GM18520 (cell line): ENCODE results near the gene MAP3K10.
"Not testable (repeated sequence)": the region's sequence is repeated elsewhere in the genome, so short reads cannot be mapped to it uniquely, and the experiment has no call there.

Experiments
- ATAC-seq: cut with Tn5 transposase; IDR thresholded peaks from one replicate; pipeline ENCODE4 v1.9.1; 2021; ENCODE audit not compliant: unreplicated experiment

MAP3K10 gene

DNA sequence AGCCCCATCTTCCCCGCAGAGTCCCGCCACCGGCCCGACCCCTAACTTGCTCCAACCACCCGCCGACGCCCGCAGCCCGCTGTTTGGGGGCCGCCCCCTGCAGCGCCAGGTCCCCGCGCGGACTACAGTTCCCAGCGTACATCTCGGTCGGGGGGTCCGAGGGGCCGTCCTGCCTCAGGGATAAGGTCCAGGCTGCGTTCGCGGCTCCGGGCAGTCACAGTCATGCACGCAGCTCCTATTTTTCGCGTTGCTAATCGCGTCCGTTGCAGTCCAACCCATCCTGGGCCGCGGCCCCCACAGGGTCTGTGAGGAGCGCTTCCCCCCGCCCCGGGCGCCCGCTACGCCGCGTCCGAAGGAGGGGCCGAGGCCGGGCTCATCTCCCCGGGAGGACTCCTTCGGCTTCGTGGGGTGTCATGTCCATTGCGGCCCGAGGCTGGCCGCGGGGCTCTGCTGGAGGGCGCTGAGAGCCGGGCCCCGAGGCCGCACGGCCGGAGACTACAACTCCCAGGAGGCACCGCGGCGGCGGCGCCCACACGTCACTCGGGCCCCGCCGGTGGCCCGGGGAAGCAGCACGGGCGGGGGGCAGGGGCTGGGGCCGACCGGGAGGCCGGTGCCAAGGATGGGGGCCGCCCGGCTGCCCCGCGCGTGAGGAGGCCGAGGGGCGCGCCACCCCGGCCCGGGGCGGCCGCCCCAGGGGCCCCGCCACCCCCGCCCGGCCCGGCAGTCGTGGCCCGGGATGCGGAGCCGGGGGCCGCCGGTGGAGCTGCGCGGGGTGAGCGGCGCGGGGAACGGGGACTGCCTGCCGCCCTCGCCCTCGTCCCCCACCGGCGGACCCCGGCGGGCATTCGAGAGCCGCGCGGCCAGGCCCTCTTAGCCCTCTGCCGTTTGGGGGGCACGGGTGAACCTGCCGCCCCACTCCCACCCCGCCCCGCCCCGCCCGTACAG lies at the start of gene MAP3K10:
Gene MAP3K10 (plus strand): TSS at position 536 of the 945 bp plus-strand sequence. CDS start 606 bp downstream, outside the sequence.
- peak; percentile 62 for ATAC-seq

DNA sequence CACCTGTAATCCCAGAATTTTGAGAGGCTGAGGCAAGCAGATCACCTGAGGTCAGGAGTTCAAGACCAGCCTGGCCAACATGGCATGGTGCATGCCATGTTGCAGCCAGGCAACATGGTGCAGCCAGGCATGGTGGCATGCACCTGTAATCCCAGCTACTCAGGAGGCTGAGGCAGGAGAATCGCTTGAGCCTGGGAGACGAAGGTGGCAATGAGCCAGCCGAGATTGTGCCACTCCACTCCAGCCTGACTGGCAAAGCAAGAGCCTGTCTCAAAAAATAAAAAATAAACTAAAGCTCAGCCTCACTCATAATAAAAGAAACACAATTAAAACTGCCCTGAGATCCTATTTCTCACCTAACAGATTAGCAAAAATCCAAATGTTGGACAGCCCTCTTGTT lies 49.7 kb upstream of the MAP3K10 start:
- no peak for ATAC-seq

DNA sequence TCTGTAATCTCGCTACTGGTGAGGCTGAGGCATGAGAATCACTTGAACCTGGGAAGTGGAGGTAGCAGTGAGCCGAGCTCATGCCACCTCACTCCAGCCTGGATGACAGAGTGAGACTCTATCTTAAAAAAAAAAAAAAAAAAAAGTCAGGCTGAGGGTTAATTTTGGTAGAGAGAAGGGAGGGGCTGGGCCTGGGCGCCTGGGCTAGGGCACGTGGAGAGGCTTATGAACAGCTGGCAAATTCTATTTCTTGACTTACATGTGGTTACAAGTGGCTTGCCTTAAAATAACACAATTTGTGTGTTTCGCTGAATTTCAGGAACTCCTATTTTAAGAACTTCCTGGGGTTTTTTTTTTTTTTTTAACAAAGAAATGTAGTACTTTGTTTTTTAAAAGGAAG lies 47.6 kb upstream of the MAP3K10 start:
- peak; percentile 61 for ATAC-seq

DNA sequence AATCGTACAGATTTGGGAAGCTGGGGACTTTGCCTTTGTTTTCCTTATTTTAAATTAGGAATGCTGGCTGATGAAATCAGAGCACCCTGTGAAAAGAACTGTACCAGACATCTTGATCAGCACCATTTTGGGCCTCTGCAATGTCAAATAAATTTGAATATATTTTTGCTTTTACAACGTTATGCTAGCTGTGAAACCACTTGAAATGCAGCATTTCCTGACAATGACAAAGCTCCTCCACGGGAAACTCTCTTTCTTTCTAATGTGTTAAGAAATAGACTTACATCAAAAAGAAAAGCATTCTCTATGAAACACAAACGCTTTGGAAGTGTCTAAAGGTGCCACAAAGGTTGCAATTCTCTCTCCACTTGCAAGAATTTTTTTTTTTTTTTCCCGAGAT lies 47.1 kb upstream of the MAP3K10 start:
- no peak for ATAC-seq

DNA sequence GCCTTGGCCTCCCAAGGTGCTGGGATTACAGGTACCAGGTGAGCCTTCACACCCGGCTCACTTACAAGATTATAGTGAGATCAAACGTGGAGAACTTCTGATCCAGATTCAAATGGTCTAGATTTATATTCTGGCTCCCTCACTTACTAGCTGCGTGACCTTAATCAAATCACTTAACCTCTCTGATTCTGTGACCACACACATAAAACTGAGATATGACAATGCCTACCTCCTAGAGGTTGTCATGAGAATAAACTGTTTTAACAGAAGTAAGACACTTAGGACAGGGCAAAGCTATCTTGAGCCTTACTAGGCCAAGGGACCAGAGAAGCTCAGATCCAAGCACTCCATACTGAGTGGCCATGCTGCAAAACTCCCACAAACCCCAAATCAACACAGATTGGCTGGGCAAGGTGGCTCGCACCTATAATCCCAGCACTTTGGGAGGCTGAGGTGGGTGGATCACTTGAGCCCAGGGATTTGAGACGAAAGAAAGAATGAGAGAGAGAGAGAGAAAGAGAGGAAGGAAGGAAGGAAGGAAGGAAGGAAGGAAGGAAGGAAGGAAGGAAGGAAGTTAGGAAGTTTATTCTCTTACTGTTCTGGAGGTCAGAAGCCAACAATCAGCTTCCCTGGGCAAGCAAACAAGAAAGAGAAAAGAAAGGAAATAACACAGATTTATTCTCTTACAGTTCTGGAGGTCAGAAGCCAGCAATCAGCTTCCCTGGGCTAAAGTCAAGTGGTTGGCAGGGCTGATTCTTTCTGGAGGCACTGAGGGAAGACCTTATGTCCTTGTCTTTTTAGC lies 46.1 kb upstream of the MAP3K10 start:
- no peak for ATAC-seq

DNA sequence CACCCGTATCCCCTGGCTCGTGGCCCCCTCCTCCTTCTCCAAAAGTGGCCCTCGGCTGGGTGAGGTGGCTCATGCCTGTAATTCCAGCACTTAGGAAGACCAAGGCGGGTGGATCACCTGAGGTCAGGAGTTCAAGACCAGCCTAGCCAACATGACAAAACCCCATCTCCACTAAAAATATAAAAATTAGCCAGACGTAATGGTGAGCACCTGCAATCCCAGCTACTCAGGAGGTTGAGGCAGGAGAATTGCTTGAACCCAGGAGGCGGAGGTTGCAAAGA lies 45.5 kb upstream of the MAP3K10 start:
- ATAC-seq: not testable (repeated sequence)

DNA sequence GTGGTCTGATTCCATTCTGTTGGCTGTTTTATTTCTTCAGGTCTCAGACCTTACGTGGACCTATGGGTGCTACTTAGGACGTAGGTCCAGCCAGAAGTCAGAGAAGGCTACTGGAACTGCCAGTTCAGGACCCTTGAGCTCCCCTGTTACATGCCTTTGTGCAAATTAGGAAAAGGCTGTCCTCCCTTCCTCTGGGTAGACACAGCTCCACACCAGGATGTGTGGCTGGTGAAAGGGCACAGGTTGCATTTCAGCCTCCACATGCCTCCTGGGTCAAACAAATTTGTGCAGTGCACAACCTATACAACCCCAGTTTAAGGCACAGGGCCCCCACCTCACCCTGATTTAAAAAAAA lies 43.9 kb upstream of the MAP3K10 start:
- no peak for ATAC-seq

DNA sequence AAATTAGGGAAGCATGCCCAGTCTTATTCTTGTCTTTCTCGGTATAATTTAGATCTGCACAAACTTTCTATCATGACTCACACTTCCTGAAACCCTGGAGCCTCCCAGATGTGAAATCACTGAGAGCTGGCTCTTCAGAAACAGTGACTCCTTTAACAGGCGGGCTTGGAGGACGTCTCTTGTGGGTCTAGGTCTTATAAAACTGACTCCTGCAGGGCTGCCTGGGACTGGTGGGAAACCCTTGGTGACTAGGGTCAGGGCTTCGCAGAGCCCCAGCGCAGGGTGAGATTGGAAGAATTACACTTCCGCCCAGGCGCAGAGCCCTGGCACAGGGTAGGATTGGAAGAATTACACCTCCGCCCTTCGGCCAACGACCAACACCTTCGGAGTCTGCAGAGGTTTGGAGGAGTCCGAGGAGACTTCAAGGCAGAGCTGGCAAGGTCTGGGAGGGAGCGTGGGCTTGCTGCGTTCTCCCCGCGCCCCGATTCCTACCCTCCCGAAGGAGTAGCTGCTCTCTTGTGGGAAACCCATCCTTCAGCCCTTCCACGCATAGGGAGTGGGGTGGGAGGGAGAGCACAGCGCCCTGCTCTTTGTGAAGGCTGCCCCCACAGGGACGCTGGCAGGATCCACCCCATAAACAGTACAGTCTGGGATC lies 43.4 kb upstream of the MAP3K10 start:
- no peak for ATAC-seq

DNA sequence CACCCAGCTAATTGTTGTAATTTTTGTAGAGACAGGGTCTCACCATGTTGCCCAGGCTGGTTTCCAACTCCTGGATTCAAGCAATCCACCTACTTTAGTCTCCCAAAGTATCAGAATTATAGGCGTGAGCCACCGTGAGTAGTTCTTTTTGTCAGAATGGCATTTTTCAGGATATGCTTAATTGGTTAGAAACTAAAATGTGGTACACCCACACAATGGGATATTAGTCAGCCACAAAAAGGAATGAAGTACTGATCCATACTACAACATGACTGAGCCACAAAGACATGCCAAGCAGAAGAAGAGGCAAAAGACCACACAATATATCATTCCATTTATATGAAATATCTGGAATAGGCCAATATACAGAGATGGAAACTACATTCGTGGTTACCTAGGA lies 41.7 kb upstream of the MAP3K10 start:
- no peak for ATAC-seq

DNA sequence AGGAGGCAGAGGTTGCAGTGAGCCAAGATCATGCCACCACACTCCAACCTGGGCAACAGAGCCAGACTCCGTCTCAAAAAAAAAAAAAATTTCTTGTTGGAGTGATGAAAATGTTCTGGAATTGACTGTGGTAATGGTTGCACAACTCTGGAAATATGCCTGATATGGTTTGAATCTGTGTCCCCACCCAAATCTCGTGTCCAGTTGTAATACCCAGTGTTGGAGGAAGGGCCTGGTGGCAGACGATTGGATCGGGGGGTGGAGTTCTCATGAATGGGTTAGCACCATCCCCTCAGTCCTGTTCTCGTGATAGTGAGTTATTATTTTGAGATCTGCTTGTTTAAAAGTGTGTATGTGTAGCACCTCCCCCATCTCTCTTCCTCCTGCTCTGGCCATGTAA lies 41.1 kb upstream of the MAP3K10 start:
- ATAC-seq: no peak

DNA sequence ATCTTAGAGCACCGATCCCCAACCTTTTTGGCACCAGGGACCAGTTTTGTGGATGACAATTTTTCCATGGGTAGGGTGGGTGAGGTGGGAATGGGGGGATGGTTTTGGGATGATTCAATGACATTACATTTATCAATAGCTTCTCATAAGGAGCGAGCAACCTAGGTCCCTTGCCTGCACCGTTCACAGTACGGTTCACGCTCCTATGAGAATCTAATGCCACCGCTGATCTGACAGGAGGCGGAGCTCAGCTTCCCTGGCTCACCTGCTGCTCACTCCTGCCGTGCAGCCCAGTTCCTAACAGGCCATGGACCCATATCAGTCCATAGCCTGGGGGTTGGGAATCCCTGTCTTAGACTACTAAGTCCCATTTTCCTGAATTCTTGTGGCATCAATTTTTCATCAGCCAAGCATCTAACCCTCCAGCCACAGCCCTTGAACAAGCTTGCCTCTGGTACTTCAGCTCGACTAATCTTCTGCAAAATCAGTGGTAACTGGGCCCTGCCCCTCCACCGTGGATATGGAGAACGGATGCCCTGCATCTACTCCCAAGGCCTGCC lies 37.0 kb upstream of the MAP3K10 start:
- no peak for ATAC-seq

DNA sequence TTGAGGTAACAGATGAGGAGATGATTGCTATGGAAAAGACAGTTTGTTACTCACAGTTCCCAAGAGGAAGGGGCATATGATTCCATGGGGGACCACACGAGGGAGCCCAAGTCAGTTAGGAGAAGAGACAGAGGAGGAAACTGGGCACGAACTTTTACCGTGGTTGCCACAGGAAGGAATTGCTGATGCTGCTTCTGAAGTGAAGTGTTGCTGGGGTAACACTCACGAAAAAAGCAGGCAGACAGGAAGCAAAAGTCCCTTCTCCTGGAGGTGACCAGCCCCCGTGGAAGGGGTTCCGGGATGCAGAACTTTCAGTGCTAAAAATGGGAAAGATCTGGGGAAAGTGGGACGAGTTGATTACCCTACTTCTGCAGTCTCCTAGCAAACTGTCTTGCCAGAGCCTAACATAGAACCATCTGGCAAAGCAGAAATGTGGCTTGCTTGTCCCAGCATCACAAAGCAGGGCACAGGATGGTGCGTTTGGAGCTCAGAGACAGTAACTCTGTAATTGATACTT lies 35.4 kb upstream of the MAP3K10 start:
- no peak for ATAC-seq

DNA sequence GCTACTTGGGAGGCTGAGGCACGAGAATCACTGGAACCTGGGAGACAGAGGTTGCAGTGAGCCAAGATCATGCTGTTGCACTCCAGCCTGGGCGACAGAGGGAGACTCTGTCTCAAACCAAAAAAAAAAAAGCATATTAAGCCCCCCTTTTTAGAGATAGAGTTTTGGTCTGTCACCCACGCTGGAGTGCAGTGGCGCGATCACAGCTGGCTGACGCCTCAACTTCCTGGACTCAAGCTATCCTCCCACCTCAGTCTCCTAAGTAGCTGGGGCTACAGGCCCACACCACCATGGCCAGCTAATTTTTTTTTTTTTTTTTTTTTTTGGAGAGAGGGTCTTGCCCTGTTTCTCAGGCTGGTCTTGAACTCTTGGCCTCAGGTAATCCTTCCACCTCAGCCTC lies 34.2 kb upstream of the MAP3K10 start:
- ATAC-seq: no peak

DNA sequence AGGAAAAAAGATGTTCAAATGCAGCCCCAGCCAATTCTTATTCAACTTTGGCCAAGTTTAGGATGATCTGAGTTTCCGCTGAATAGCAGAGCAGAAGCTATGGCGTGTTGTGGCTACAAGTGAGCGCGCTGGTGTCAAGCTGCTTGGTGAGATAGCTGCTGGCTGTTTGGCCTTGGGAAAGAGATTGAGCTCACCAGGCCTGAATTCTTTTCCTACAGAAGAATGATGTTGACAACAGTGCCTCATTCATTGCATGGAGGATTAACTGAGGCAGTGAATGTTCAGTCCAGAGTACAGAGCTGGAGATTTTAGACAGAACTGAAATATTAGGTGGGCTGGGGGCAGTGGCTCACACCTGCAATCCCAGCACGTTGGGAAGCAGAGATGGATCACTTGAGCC lies 31.5 kb upstream of the MAP3K10 start:
- ATAC-seq: no peak

DNA sequence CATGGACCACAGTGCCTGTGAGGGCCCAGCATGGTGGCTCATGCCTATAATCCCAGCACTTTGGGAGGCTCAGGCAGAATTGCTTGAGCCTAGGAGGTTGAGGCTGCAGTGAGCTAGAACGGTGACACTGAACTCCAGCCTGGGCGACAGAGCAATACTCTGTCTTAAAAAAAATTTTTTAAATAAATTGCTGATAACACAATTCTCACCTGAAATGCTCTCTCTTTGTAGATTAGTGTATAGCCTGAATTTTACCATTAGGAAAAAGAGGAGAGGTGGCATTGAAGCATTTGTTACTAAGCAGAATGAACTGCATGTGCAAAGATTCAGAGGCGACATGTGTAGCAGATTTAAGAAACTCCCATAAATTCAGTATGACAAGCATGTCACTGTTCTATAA lies 29.1 kb upstream of the MAP3K10 start:
- no peak for ATAC-seq

DNA sequence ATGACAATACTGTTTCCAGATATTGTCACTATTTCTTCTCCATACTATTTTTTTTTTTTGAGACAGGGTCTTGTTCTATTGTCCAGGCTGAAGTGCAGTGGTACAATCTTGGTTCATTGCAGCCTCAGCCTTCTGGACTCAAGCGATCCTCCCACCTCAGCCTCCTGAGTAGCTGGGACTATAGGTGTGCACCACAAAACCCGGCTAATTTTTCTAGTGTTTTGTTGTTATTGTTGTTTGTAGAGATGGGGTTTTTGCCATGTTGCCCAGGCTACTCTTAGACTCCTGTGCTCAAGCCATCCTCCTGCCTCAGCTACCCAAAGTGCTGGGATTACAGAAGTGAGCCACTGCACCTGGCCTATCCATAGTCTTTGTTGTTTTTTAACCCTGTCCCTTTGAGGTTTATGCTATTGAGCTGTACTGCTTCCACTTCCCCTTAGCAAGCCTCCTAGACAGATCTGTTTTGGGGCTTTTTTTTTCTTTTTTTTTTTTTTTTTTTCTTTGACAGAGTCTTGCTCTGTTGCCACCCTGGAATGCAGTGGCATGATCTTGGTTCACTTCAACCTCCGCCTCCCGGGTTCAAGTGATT lies 27.6 kb upstream of the MAP3K10 start:
- no peak for ATAC-seq

DNA sequence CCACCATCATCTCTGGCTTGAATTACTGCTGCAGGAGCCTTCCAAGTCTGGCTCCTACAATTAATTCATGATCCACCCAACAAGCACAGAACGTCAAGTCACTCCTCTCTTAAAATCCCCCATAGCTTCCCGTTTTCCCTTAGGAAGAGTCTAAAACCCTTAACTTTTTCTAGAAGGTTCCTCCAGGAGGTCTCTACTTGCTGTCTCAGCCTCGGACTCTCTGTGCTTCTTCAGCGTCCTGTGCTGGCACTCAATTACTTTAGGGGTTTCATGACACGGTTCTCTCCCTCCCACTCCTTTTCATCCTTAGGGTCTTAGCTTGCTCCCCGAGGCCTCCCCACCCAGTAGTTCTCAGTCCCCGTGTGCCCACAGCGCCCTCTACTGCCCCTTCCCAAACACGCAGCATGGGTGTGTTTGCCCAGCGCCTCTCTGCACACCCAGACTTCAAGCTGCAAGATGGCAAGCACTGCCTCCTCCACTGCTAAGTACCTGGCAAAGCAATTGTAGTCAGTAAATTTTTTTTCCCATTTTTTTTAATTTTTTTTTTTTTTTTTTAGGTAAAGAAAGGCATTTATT lies 25.8 kb upstream of the MAP3K10 start:
- ATAC-seq: no peak

DNA sequence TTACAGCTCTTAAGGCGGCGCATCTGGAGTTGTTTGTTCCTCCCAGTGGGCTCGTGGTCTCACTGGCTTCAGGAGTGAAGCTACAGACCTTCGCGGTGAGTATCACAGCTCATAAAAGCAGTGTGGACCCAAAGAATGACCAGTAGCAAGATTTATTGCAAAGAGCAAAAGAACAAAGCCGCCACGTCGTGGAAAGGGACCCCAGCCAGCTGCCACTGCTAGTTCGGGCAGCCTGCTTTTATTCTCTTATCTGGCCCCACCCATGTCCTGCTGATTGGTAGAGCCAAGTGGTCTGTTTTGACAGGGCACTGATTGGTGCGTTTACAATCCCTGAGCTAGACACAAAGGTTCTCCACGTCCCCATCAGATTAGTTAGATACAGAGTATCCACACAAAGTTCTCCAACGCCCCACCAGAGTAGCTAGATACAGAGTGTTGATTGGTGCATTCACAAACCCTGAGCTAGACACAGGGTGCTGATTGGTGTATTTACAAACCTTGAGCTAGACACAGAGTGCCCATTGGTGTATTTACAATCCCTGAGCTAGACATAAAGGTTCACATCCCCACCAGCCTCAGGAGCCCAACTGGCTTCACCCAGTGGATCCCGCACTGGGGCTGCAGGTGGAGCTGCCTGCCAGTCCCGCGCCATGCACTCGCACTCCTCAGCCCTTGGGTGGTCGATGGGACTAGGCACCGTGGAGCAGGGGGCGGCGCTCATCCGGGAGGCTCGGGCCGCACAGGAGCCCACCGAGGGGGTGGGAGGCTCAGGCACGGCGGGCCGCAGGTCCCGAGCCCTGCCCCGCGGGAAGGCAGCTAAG lies 21.5 kb upstream of the MAP3K10 start:
- not testable (repeated sequence) for ATAC-seq

DNA sequence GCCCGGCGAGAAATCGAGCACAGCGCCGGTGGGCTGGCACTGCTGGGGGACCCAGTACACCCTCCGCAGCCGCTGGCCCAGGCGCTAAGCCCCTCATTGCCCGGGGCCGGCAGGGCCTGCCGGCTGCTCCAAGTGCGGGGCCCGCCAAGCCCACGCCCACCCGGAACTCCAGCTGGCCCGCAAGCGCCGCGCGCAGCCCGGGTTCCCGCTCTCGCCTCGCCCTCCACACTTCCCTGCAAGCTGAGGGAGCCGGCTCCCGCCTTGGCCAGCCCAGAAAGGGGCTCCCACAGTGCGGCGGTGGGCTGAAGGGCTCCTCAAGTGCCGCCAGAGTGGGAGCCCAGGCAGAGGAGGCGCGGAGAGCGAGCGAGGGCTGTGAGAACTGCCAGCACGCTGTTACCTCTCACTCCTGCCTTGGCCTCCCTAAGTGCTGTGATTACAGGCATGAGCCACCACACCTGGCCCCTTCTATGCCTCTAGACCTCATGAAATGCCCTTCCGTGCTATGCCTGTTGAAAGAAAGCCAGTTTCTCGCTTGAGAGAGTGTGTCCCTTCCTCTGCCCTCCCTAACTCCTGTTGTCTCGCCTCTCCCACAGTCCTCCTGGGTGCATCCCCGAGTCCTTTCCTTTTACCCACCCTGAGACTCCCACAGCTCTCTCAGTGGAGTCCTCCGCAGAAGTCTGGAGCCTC lies 20.8 kb upstream of the MAP3K10 start:
- ATAC-seq: not testable (repeated sequence)
